Measurements from ENCODE around the gene CDKL1. TPM values are rescaled to one million over a fixed set of nuclear protein-coding genes. Genes with fewer than 3 reads are reported as not detected.
A peak's percentile ranks its signal among the peaks of the same experiment; 100 is the strongest.
"Not testable (repeated sequence)": the region's sequence is repeated elsewhere in the genome, so short reads cannot be mapped to it uniquely, and the experiment has no call there.

The CDKL1 gene
- total and polyA plus RNA-seq, 2 experiments from 2014 or later, result 1.9 to 13.1 TPM

DNA sequence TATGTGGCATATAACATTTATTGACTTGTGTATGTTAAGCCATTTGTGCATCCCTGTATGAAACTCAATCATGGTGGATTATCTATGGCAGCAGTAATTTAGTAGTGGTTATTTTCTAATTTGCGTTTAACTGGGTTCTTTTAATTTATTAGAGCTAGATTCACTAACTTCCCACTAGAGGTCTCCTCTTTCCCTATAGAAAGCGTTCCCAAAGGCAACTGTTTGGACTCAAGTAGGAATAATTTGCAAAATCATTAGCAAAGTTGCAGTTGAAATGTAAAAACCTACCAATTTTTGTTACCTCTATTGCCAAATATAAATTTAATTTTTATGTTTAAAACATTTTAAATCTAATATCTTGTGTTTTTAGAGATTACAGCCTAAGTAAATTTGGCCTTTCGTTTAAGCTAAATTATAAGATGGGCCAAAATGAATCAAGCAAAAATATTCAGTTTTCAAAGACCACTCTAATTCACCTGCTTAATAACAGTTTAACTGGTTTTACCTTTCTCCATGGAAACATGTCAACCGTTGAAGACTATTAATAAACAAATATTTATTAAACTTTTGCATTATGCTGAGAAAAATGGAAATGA, 78.6 kb downstream of the CDKL1 start:
- Histone ChIP-seq H2AFZ (no peak overlapping the region), H3K4me3 (no peak overlapping the region), H3K4me1 (ENCODE audit: insufficient read depth) (peaks cover 3% of the 10 kb centered on the region), H3K27me3 (no peaks in the 10 kb centered on the region), H3K9me2 (replicated peaks; ENCODE audit: insufficient read depth) (no peaks in the 10 kb centered on the region), H3K4me2 (no peak overlapping the region), H3K36me3 (replicated peaks; ENCODE audit: insufficient read depth, low read depth) (no peaks in the 10 kb centered on the region), H3K79me2 (peaks cover 35% of the 10 kb centered on the region), H3K9me3 (ENCODE audit: low read depth) (no peaks in the 10 kb centered on the region), H4K20me1 (ENCODE audit: insufficient read depth, poor library complexity, severe bottlenecking) (no peaks in the 10 kb centered on the region), H3K27ac (no peak overlapping the region)
- WGBS (ENCODE audit: low lambda C conversion rate, missing lambda C conversion rate), result 48% methylated on average over 4 of the region's 4 CpGs
- TF ChIP-seq EZH2 (IDR thresholded peaks at IDR 0.05; ENCODE audit: borderline replicate concordance) (no peak), EZH2phosphoT487 (IDR thresholded peaks at IDR 0.05; ENCODE audit: low read depth, severe bottlenecking, unreplicated experiment) (no peak)
- TF ChIP-seq, protein P1, sequence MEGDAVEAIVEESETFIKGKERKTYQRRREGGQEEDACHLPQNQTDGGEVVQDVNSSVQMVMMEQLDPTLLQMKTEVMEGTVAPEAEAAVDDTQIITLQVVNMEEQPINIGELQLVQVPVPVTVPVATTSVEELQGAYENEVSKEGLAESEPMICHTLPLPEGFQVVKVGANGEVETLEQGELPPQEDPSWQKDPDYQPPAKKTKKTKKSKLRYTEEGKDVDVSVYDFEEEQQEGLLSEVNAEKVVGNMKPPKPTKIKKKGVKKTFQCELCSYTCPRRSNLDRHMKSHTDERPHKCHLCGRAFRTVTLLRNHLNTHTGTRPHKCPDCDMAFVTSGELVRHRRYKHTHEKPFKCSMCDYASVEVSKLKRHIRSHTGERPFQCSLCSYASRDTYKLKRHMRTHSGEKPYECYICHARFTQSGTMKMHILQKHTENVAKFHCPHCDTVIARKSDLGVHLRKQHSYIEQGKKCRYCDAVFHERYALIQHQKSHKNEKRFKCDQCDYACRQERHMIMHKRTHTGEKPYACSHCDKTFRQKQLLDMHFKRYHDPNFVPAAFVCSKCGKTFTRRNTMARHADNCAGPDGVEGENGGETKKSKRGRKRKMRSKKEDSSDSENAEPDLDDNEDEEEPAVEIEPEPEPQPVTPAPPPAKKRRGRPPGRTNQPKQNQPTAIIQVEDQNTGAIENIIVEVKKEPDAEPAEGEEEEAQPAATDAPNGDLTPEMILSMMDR (IDR thresholded peaks at IDR 0.05; ENCODE audit: poor library complexity), result peak; percentile 78
- DNase-seq (ENCODE audit: low spot score), result peak; percentile 38

DNA sequence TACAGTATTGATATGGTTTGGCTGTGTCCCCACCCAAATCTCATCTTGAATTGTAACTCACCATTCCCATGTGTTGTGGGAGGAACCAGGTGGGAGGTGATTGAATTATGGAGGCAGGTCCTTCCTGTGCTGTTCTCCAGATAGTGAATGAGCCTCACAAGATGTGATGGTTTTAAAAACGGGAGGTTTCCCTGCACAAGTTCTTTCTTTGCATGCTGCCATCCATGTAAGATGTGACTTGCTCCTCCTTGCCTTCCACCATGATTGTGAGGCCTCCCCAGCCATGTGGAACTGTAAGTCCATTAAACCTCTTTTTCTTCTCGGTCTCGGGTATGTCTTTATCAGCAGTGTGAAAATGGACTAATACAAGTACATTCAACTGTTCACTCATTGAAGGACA, 82.6 kb downstream of the CDKL1 start:
- Histone ChIP-seq H3K4me1 (ENCODE audit: insufficient read depth) (peaks cover 11% of the 10 kb centered on the region), H3K79me2 (peaks cover 53% of the 10 kb centered on the region)
- H3K27me3 ChIP-seq; H3K4me3 ChIP-seq; H3K9me3 ChIP-seq (ENCODE audit: low read depth); H4K20me1 ChIP-seq (ENCODE audit: insufficient read depth, poor library complexity, severe bottlenecking); DNase-seq (ENCODE audit: low spot score); H3K27ac ChIP-seq; H3K36me3 ChIP-seq (replicated peaks; ENCODE audit: insufficient read depth, low read depth); H2AFZ ChIP-seq; H3K9me2 ChIP-seq (replicated peaks; ENCODE audit: insufficient read depth); H3K4me2 ChIP-seq: not testable (repeated sequence)
- 97% methylated on average over 3 of the region's 3 CpGs for WGBS (ENCODE audit: low lambda C conversion rate, missing lambda C conversion rate)

DNA sequence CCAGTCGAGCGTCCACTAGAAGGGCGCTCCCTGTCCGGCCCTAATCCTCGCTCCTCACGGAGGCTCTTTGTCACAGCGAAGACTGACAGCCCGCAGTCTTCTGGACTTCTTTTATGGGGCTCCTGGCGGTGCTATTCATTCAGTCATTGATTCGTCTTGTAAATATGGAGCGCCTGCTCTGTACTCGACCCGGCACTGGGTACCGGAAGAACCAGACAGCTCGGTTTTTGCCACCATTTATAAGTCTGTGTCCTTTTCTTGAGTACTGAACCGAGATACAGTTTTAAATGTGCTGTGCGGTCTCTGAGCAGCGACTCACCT, 84.0 kb downstream of the CDKL1 start:
- peak overlapping the region; percentile 90 for H2AFZ ChIP-seq
- peaks cover 57% of the 10 kb centered on the region for H3K79me2 ChIP-seq

DNA sequence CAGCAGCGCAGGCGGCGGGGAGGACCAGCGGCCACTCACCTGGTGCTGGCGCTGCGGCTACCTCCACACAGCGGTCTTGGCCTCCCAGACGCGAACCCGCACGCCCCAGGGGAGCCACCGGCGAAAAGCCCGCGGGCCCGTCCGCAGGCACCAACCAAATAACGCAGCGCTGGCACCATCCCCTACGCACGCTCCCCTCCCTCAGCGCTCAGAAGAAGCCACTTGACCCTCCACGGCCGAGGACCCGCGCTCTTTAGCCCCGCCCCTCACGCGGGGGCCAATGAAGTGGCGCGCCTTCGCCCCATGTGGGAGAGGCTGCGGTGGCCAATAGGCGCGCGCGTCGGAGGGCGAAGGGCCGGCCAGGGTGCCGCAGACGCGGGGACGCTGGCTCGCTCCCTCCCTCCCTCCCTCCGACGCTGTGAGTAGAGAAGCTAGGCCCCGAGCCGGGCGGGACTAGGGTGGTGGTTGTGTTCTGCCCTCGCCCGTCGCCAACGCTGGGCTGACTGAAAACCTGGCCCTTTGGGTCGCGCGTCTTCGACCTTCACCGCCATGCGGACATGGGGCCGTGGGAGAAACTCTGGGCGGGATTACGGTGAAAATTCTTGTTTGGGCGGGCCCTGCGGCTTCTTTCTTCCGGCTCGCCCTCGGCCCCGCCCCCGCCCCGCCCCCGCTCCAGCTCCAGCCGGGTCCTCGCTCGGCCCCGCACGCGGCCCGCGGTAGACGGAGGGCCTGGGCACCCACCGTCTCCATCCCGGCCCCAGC, 84.5 kb downstream of the CDKL1 start, which contains the start of the genes DMAC2L and L2HGDH:
TSS of gene DMAC2L (plus strand) at position 353 of the 762 bp plus-strand sequence. CDS start 9,164 bp downstream, outside the sequence.
TSS of gene L2HGDH (minus strand) at position 258 of the 762 bp plus-strand sequence. CDS start at position 179, 79 bp downstream.
- peaks cover 11% of the 10 kb centered on the region for H3K4me1 ChIP-seq (ENCODE audit: insufficient read depth)
- peak; percentile 97 for DNase-seq (ENCODE audit: low spot score)
- H3K27me3 ChIP-seq, result no peaks in the 10 kb centered on the region
- H3K4me3 ChIP-seq, result peak within 1 kb of the TSS; percentile 83
- WGBS (ENCODE audit: low lambda C conversion rate, missing lambda C conversion rate), result under 1% methylated on average over 47 of the region's 83 CpGs
- no peaks in the 10 kb centered on the region for H3K36me3 ChIP-seq (replicated peaks; ENCODE audit: insufficient read depth, low read depth)
- TF ChIP-seq EZH2phosphoT487 (IDR thresholded peaks at IDR 0.05; ENCODE audit: low read depth, severe bottlenecking, unreplicated experiment), result no peak
- TF ChIP-seq, protein P1 (IDR thresholded peaks at IDR 0.05; ENCODE audit: poor library complexity), result peak; percentile 53
- no peaks in the 10 kb centered on the region for H3K9me3 ChIP-seq (ENCODE audit: low read depth)
- peaks cover 61% of the 10 kb centered on the region for H3K79me2 ChIP-seq
- H3K27ac ChIP-seq, result peak within 1 kb of the TSS; percentile 96
- peak within 1 kb of the TSS; percentile 90 for H2AFZ ChIP-seq
- H3K9me2 ChIP-seq (replicated peaks; ENCODE audit: insufficient read depth), result no peaks in the 10 kb centered on the region
- H4K20me1 ChIP-seq (ENCODE audit: insufficient read depth, poor library complexity, severe bottlenecking), result no peaks in the 10 kb centered on the region
- peak within 1 kb of the TSS; percentile 90 for H3K4me2 ChIP-seq

More for the DNA sequence above, 84.0 kb downstream of the CDKL1 start:
- Histone ChIP-seq H3K4me1 (ENCODE audit: insufficient read depth) (peaks cover 11% of the 10 kb centered on the region), H3K4me3 (peak overlapping the region; percentile 83), H3K9me3 (ENCODE audit: low read depth) (no peaks in the 10 kb centered on the region), H3K27ac (peak overlapping the region; percentile 96), H3K9me2 (replicated peaks; ENCODE audit: insufficient read depth) (no peaks in the 10 kb centered on the region), H3K27me3 (no peaks in the 10 kb centered on the region), H3K4me2 (peak overlapping the region; percentile 90), H4K20me1 (ENCODE audit: insufficient read depth, poor library complexity, severe bottlenecking) (no peaks in the 10 kb centered on the region), H3K36me3 (replicated peaks; ENCODE audit: insufficient read depth, low read depth) (no peaks in the 10 kb centered on the region)
- WGBS (ENCODE audit: low lambda C conversion rate, missing lambda C conversion rate), result 6% methylated on average over 17 of the region's 18 CpGs
- no peak for TF ChIP-seq EZH2 (IDR thresholded peaks at IDR 0.05; ENCODE audit: borderline replicate concordance)
- no peak for TF ChIP-seq EZH2phosphoT487 (IDR thresholded peaks at IDR 0.05; ENCODE audit: low read depth, severe bottlenecking, unreplicated experiment)
- TF ChIP-seq, protein P1 (IDR thresholded peaks at IDR 0.05; ENCODE audit: poor library complexity), result no peak
- DNase-seq (ENCODE audit: low spot score), result no peak
